HepG2 (cell line): ENCODE data around the gene ANTXR1. TPM values are rescaled to one million over a fixed set of nuclear protein-coding genes. Genes with fewer than 3 reads are reported as not detected.

Experiments used
- ATAC-seq: fragments of 200-7000 bp; cut with Tn5 transposase; 3 replicates; pipeline ENCODE4 v1.9.1; 2020; ENCODE audit warnings: mild to moderate bottlenecking, moderate library complexity
- BruUV-seq: library from RNA; stranded (reverse); fragments of 400-500 nt; replicated peaks from 2 replicates; lab custom pipeline; 2021; lab: Mats Ljungman, UMichigan
- CTCF ChIA-PET: fragments of 300-600 bp; formaldehyde crosslinking; extraction: SDS; loops from one replicate; lab custom pipeline; 2021; ENCODE audit warnings: low total read pairs, inconsistent platforms, low intra/inter-chr PET ratio; lab: Yijun Ruan, JAX
- POLR2A ChIA-PET: fragments of 350-600 bp; sonication (Branson Sonifier 250); formaldehyde crosslinking; loops from one replicate; lab custom pipeline; 2020; ENCODE audit warnings: antibody characterized with exemption, inconsistent platforms; lab: Yijun Ruan, JAX
- DNase-seq: peaks from one replicate; pipeline ENCODE4 v3.0.0-alpha.2; 2015; ENCODE audit warnings: low spot score
- FAIRE-seq: peaks from 3 replicates; lab custom pipeline; 2011; peaks lifted over from hg19 to GRCh38; lab: Jason Lieb, UNC
- H2AFZ ChIP-seq: one replicate; pipeline ENCODE4 v1.6.1; 2011; ENCODE audit warnings: low read length, inconsistent platforms
- H3K27ac ChIP-seq: fragments of 300-600 bp; 3 replicates; pipeline ENCODE4 v1.8.0; 2011; ENCODE audit warnings: mixed run types, mild to moderate bottlenecking, mixed read lengths, low read length, inconsistent platforms; ENCODE audit not compliant: insufficient read depth; ENCODE audit errors: extremely low read length
- H3K27me3 ChIP-seq, 2 experiments: fragments of 200-600 bp in 1 of 2; 2 replicates in 1 of 2; 3 replicates in 1 of 2; pipeline versions ENCODE4 v1.6.0 to v1.8.0; 2011; ENCODE audit warnings: low read length in 2 of 2, mild to moderate bottlenecking in 2 of 2, moderate library complexity in 2 of 2, inconsistent platforms in 1 of 2; ENCODE audit not compliant: insufficient read depth in 2 of 2, control insufficient read depth in 1 of 2
- H3K36me3 ChIP-seq, 2 experiments: fragments of 200-600 bp in 1 of 2; replicated peaks in 1 of 2; 2 replicates in 1 of 2; 3 replicates in 1 of 2; pipeline versions ENCODE4 v1.5.1 to v1.8.0; 2011; ENCODE audit warnings: low read length in 2 of 2, inconsistent platforms in 1 of 2; ENCODE audit not compliant: insufficient read depth in 2 of 2, control insufficient read depth in 1 of 2
- H3K4me1 ChIP-seq: 2 replicates; pipeline ENCODE4 v1.5.1; 2012; ENCODE audit warnings: low read length, inconsistent platforms; ENCODE audit not compliant: insufficient read depth
- H3K4me2 ChIP-seq: 2 replicates; pipeline ENCODE4 v1.6.0; 2011; ENCODE audit warnings: low read depth, low read length, inconsistent platforms
- H3K4me3 ChIP-seq, 3 experiments: fragments of 200-600 bp in 1 of 3; sonication (generic), shearing (Covaris generic) in 1 of 3; replicated peaks in 1 of 3; 2 replicates each; pipeline ENCODE4 v1.5.1; 2011 to 2016; ENCODE audit warnings: low read length in 3 of 3, inconsistent platforms in 2 of 3, low read depth in 2 of 3, mild to moderate bottlenecking in 2 of 3, control low read depth in 1 of 3, mixed read lengths in 1 of 3; ENCODE audit not compliant: insufficient read depth in 1 of 3
- H3K79me2 ChIP-seq: one replicate; pipeline ENCODE4 v1.6.1; 2011; ENCODE audit warnings: low read length, inconsistent platforms; ENCODE audit not compliant: insufficient read depth
- H3K9ac ChIP-seq: 2 replicates; pipeline ENCODE4 v1.6.0; 2011; ENCODE audit warnings: mild to moderate bottlenecking, low read depth, low read length, inconsistent platforms; ENCODE audit not compliant: insufficient read depth
- H3K9me3 ChIP-seq: 2 replicates; pipeline ENCODE4 v1.5.1; 2012; ENCODE audit warnings: mild to moderate bottlenecking, low read length
- H4K20me1 ChIP-seq: 2 replicates; pipeline ENCODE4 v1.6.0; 2011; ENCODE audit warnings: inconsistent platforms, mild to moderate bottlenecking, low read length, moderate library complexity; ENCODE audit not compliant: insufficient read depth
- FOXM1 ChIP-seq: sonication (generic); formaldehyde crosslinking; IDR thresholded peaks from 2 replicates; pipeline ENCODE4 v1.5.0; 2020; ENCODE audit warnings: missing genetic modification reagents
- LBX2 ChIP-seq: sonication (generic); formaldehyde crosslinking; IDR thresholded peaks from 2 replicates; pipeline ENCODE4 v1.5.0; 2020; ENCODE audit warnings: missing genetic modification reagents, mild to moderate bottlenecking, borderline replicate concordance
- NFAT5 ChIP-seq: sonication (generic); formaldehyde crosslinking; IDR thresholded peaks from 2 replicates; pipeline ENCODE4 v1.4.0; 2020; ENCODE audit warnings: missing genetic modification reagents
- NFATC3 ChIP-seq: sonication (generic); formaldehyde crosslinking; IDR thresholded peaks from 2 replicates; pipeline ENCODE4 v1.5.1; 2020; ENCODE audit warnings: mild to moderate bottlenecking, missing genetic modification reagents
- NR1H2 ChIP-seq: sonication (generic); formaldehyde crosslinking; IDR thresholded peaks from 2 replicates; pipeline ENCODE4 v1.8.1; 2022; ENCODE audit warnings: low read depth, missing genetic modification reagents, borderline replicate concordance
- PRPF4 ChIP-seq: fragments of 200-400 bp; formaldehyde crosslinking; IDR thresholded peaks from 2 replicates; pipeline ENCODE4 v1.6.1; 2016; ENCODE audit warnings: low read length, low read depth; ENCODE audit not compliant: poor library complexity, severe bottlenecking
- SETDB1 ChIP-seq: sonication (generic); formaldehyde crosslinking; IDR thresholded peaks from 2 replicates; pipeline ENCODE4 v1.5.1; 2020; ENCODE audit warnings: missing genetic modification reagents, mild to moderate bottlenecking, borderline replicate concordance
- ZBTB10 ChIP-seq: sonication (generic); formaldehyde crosslinking; IDR thresholded peaks from 2 replicates; pipeline ENCODE4 v1.4.0; 2020; ENCODE audit warnings: missing genetic modification reagents, borderline replicate concordance
- ZNF558 ChIP-seq: sonication (generic); formaldehyde crosslinking; IDR thresholded peaks from 2 replicates; pipeline ENCODE4 v1.9.0; 2022; ENCODE audit warnings: mild to moderate bottlenecking, missing genetic modification reagents, borderline replicate concordance
- ZNF747 ChIP-seq: sonication (generic); formaldehyde crosslinking; IDR thresholded peaks from 2 replicates; pipeline ENCODE4 v1.8.1; 2023; ENCODE audit warnings: missing genetic modification reagents, mild to moderate bottlenecking, borderline replicate concordance
- WGBS: methylation state at CpG from one replicate; pipeline ENCODE4 v1.1.6; 2017; ENCODE audit warnings: low lambda C conversion rate; 5-methylcytosine and 5-hydroxymethylcytosine counted together
- in situ Hi-C: cut with HindIII; loops from 2 replicates; pipeline ENCODE4 v1.10.0; 2017; ENCODE audit warnings: low pct_unique_long_range_greater_than_20kb; ENCODE audit not compliant: extremely low pct_ligation_motif_present
- intact Hi-C: fragments of 100-400 bp; cut with micrococcal nuclease; formaldehyde crosslinking; loops from one replicate; pipeline ENCODE4 v1.10.0; 2022; ENCODE audit not compliant: unreplicated experiment
- polyA plus RNA-seq, 8 experiments: library from polyadenylated mRNA; depleted of rRNA in 3 of 8; stranded (reverse) in 7 of 8; unstranded in 1 of 8; fragments of >200 nt; fragmentation: Illumina TruSeq in 4 of 8; extraction: Trizol in 4 of 8; gene quantifications; 2 replicates each; pipeline versions ENCODE4 v1.2.1 to v1.2.3, GENCODE V29; 2011 to 2016; ENCODE audit warnings: low read depth in 4 of 8, missing spikeins in 1 of 8, mixed read lengths in 1 of 8; ENCODE audit not compliant: insufficient read depth in 1 of 8
- total RNA-seq, 5 experiments: library from RNA; depleted of rRNA; stranded (reverse); fragments of >200 nt; fragmentation: Illumina TruSeq; extraction: Trizol; gene quantifications; 2 replicates each; pipeline ENCODE4 v1.2.3, GENCODE V29; 2016; ENCODE audit warnings: low read depth in 1 of 5

ANTXR1 gene
- total and polyA plus RNA-seq, 2 of the 13 experiments (the other 11 are each of a cell fraction or from before 2014, with no cell fraction given) = 4.5 to 12.7 TPM

- Histone ChIP-seq H3K27me3 (no peaks in the 10 kb centered on the region), H3K4me1 (peaks cover 35% of the 10 kb centered on the region)
- TF ChIP-seq SETDB1 (CRISPR knock-in tag) (no peak), ZNF558 (CRISPR knock-in tag) (no peak), NFAT5 (CRISPR knock-in tag) (no peak), PRPF4 (no peak), NR1H2 (CRISPR knock-in tag) (no peak), NFATC3 (CRISPR knock-in tag) (no peak), FOXM1 (no peak), ZBTB10 (no peak), ZNF747 (CRISPR knock-in tag) (no peak), LBX2 (CRISPR knock-in tag) (no peak)
- TF ChIP-seq, all 625 proteins: peak for 0
- DNase-seq (no peak), FAIRE-seq (no peak), ATAC-seq (no peak)
- H3K4me2 ChIP-seq = no peak overlapping the region
- in situ Hi-C loops (no loop called here), intact Hi-C loops (no loop called here)
- H4K20me1 ChIP-seq = no peaks in the 10 kb centered on the region
- ChIA-PET CTCF (no interaction called here), POLR2A (no interaction called here)
- peaks cover 0 to 3% of the 10 kb centered on the region in 2 experiments; a peak in 1 of 5 replicates for H3K36me3 ChIP-seq
- no peaks in the 10 kb centered on the region for H3K79me2 ChIP-seq
- no peak overlapping the region for H3K9ac ChIP-seq
- H3K27ac ChIP-seq = no peak overlapping the region
- no TSS peak for BruUV-seq
- WGBS = 74% methylated on average over 5 of the region's 5 CpGs
- no peak overlapping the region for H2AFZ ChIP-seq
- H3K9me3 ChIP-seq = no peaks in the 10 kb centered on the region
- H3K4me3 ChIP-seq = no peak overlapping the region
Observed at GRCh38 chr2:69087211-69087911, 74.4 kb downstream of the ANTXR1 start.
